Fibroblast of lung (primary cell): ENCODE measurements around the gene TNS3. TPM values are rescaled to one million over a fixed set of nuclear protein-coding genes. Genes with fewer than 3 reads are reported as not detected.

Experiments used
- DNase-seq, 2 donors: peaks; one replicate each; pipeline versions ENCODE4 v3.0.0 to v3.0.0-alpha.2; 2010; ENCODE audit warnings: low read depth in 2 of 2
- H2AFZ ChIP-seq: 2 replicates; pipeline ENCODE4 v1.5.1; 2012; ENCODE audit warnings: low read length, control low read depth, inconsistent platforms
- H3K27ac ChIP-seq: 2 replicates; pipeline ENCODE4 v1.5.1; 2011; ENCODE audit warnings: low read length, control low read depth; ENCODE audit not compliant: insufficient read depth
- H3K27me3 ChIP-seq: 2 replicates; pipeline ENCODE4 v1.5.1; 2011; ENCODE audit warnings: mild to moderate bottlenecking, low read length; ENCODE audit not compliant: control insufficient read depth, insufficient read depth
- H3K36me3 ChIP-seq: 2 replicates; pipeline ENCODE4 v1.5.1; 2011; ENCODE audit warnings: low read length; ENCODE audit not compliant: control insufficient read depth, insufficient read depth
- H3K4me1 ChIP-seq: 2 replicates; pipeline ENCODE4 v1.5.1; 2011; ENCODE audit warnings: low read length; ENCODE audit not compliant: control insufficient read depth, insufficient read depth; ENCODE audit errors: extremely low read depth
- H3K4me2 ChIP-seq: 2 replicates; pipeline ENCODE4 v1.5.1; 2011; ENCODE audit warnings: low read length, control low read depth; ENCODE audit not compliant: insufficient read depth; ENCODE audit errors: extremely low read depth
- H3K4me3 ChIP-seq, 4 experiments: fragments of 200-600 bp in 1 of 4; sonication (generic) in 1 of 4; replicated peaks in 1 of 4; 2 replicates each; pipeline ENCODE4 v1.5.1; 2011 to 2016; ENCODE audit warnings: low read length in 4 of 4, low read depth in 3 of 4, mild to moderate bottlenecking in 3 of 4, control low read depth in 2 of 4, inconsistent platforms in 1 of 4, mixed read lengths in 1 of 4; ENCODE audit not compliant: insufficient read depth in 1 of 4; ENCODE audit errors: control extremely low read depth in 1 of 4
- H3K79me2 ChIP-seq: 2 replicates; pipeline ENCODE4 v1.5.1; 2012; ENCODE audit warnings: mild to moderate bottlenecking, low read length, inconsistent platforms; ENCODE audit not compliant: control insufficient read depth, insufficient read depth
- H3K9ac ChIP-seq: 2 replicates; pipeline ENCODE4 v1.5.1; 2011; ENCODE audit warnings: mild to moderate bottlenecking, low read length, control low read depth; ENCODE audit not compliant: insufficient read depth
- H3K9me3 ChIP-seq: 2 replicates; pipeline ENCODE4 v1.5.1; 2012; ENCODE audit warnings: low read depth, low read length; ENCODE audit not compliant: control insufficient read depth, insufficient read depth
- H4K20me1 ChIP-seq: 2 replicates; pipeline ENCODE4 v1.5.1; 2011; ENCODE audit warnings: low read length; ENCODE audit not compliant: control insufficient read depth, insufficient read depth; ENCODE audit errors: extremely low read depth
- EZH2 ChIP-seq: IDR thresholded peaks from 2 replicates; pipeline ENCODE4 v1.5.1; 2012; ENCODE audit warnings: low read length, control low read depth, mild to moderate bottlenecking; ENCODE audit errors: missing control alignments
- polyA plus RNA-seq, 2 donors: library from polyadenylated mRNA; depleted of rRNA in 1 of 2; stranded (reverse) in 1 of 2; unstranded in 1 of 2; fragments of >200 nt; gene quantifications; 2 replicates each; pipeline ENCODE4 v1.2.1, GENCODE V29; 2011 to 2012; ENCODE audit warnings: missing spikeins in 1 of 2
- total RNA-seq: library from RNA; depleted of rRNA; stranded (reverse); fragments of >200 nt; gene quantifications from 2 replicates; pipeline ENCODE4 v1.2.1, GENCODE V29; 2014
- TF ChIP-seq, protein P1 (sequence below), 2 donors: IDR thresholded peaks in 1 of 2; conservative IDR thresholded peaks in 1 of 2; 1 replicate in 1 of 2; 2 replicates in 1 of 2; pipeline ENCODE4 v1.5.1; 2011 to 2012; ENCODE audit warnings: low read length in 2 of 2, control low read depth in 1 of 2, inconsistent platforms in 1 of 2, low read depth in 1 of 2, mild to moderate bottlenecking in 1 of 2

Gene TNS3
- total and polyA plus RNA-seq, 2 donors (not counting 1 experiment from before 2014, with no cell fraction given): 74.4 to 88.8 TPM

DNA sequence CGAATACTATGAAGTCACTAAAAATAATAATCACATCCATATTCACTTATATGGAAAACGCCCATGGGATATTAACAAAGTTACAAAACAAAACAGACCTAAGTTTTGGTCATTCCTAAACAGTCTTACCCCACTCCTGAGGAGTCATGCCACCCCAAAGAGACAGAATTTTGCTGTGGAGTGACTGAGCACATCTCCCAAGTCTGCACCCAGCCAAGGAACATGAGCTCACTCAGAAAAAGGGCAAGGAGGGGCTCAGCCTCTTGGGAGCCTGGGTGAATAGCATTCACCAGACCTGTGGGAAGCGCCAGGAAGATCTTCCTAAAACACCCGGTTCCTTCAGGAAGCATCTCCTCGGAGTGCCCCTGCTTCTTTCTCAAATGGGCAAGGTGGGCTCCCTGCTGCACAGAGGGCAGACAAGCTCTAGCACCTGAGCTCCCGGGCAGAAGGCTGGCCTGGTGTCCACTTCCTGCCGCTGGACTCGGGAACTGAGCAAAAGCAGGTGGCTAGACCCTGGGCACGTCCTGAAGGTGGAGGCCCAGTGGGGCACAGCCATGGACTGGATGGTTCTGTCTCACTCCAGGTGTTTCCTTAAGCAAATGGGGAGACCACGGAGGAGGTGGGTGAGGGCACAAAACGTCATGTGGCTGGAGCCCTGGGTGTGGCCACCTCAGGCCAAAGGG is 31.0 kb downstream of the TNS3 start:
- H3K27me3 ChIP-seq: no peaks in the 10 kb centered on the region
- H3K9me3 ChIP-seq: no peaks in the 10 kb centered on the region
- H3K9ac ChIP-seq: no peak overlapping the region
- peaks cover 8% of the 10 kb centered on the region for H3K4me1 ChIP-seq
- TF ChIP-seq EZH2: no peak
- TF ChIP-seq, protein P1, sequence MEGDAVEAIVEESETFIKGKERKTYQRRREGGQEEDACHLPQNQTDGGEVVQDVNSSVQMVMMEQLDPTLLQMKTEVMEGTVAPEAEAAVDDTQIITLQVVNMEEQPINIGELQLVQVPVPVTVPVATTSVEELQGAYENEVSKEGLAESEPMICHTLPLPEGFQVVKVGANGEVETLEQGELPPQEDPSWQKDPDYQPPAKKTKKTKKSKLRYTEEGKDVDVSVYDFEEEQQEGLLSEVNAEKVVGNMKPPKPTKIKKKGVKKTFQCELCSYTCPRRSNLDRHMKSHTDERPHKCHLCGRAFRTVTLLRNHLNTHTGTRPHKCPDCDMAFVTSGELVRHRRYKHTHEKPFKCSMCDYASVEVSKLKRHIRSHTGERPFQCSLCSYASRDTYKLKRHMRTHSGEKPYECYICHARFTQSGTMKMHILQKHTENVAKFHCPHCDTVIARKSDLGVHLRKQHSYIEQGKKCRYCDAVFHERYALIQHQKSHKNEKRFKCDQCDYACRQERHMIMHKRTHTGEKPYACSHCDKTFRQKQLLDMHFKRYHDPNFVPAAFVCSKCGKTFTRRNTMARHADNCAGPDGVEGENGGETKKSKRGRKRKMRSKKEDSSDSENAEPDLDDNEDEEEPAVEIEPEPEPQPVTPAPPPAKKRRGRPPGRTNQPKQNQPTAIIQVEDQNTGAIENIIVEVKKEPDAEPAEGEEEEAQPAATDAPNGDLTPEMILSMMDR (conservative IDR thresholded peaks at IDR 0.05 in 1 of 2, IDR thresholded peaks at IDR 0.05 in 1 of 2; ENCODE audit: low read depth in 1 of 2, low read length in 2 of 2): no peak
- H4K20me1 ChIP-seq: peaks cover 2% of the 10 kb centered on the region
- H3K27ac ChIP-seq: no peak overlapping the region
- no peak for DNase-seq
- H3K4me3 ChIP-seq: no peak overlapping the region
- H3K4me2 ChIP-seq: no peak overlapping the region
- no peak overlapping the region for H2AFZ ChIP-seq
- H3K79me2 ChIP-seq: peaks cover 17% of the 10 kb centered on the region
- H3K36me3 ChIP-seq: peaks cover 5% of the 10 kb centered on the region

DNA sequence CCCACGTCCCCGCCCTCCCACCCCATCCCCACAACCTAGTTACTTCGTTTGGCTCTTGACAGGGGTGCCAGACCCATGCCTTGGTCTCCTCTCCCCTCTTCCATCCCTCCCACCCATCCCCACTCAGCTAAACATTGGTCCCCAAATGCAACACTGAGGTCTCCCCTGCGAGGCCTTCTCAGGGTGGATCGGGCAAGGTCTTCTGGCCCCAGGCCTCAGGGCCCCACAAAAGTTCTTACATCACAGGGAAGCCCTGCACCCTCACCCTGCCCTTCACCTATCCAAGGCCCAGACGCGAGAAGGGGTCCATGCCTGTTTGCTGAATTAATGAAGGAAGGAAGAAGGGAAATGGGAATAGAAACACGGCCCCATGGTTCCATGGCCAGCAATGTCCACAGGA is 32.0 kb downstream of the TNS3 start:
- Histone ChIP-seq H3K4me3 (no peak overlapping the region), H3K27ac (no peak overlapping the region), H4K20me1 (peaks cover 2% of the 10 kb centered on the region), H2AFZ (no peak overlapping the region), H3K9ac (no peak overlapping the region), H3K9me3 (no peaks in the 10 kb centered on the region), H3K4me2 (no peak overlapping the region), H3K36me3 (peaks cover 5% of the 10 kb centered on the region), H3K4me1 (peaks cover 8% of the 10 kb centered on the region), H3K27me3 (no peaks in the 10 kb centered on the region), H3K79me2 (peaks cover 15% of the 10 kb centered on the region)
- TF ChIP-seq, protein P1 (conservative IDR thresholded peaks at IDR 0.05 in 1 of 2, IDR thresholded peaks at IDR 0.05 in 1 of 2; ENCODE audit: low read depth in 1 of 2, low read length in 2 of 2): no peak
- TF ChIP-seq EZH2: no peak
- no peak for DNase-seq

DNA sequence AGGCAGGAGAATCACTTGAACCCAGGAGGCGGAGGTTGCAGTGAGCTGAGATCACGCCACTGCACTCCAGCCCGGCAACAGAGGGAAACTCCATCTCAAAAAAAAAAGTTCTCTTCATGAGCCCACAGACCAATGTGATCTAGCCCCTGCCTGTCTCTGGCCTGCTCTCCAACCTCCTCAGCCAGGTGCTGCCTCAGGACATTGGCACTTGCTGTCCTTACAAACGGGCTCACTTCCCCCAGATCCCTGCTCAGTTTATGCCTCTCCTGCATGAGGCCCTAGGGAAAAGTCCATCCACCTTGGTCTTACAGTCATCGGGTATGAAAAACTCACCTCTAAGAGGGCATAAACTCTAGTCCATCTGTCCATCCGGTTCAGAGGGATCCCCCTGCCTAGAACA is 32.5 kb downstream of the TNS3 start:
- DNase-seq: no peak
- H2AFZ ChIP-seq: no peak overlapping the region
- TF ChIP-seq, protein P1 (conservative IDR thresholded peaks at IDR 0.05 in 1 of 2, IDR thresholded peaks at IDR 0.05 in 1 of 2; ENCODE audit: low read depth in 1 of 2, low read length in 2 of 2): no peak
- no peak for TF ChIP-seq EZH2
- no peak overlapping the region for H3K4me3 ChIP-seq
- H3K4me2 ChIP-seq: no peak overlapping the region
- H3K79me2 ChIP-seq: peaks cover 15% of the 10 kb centered on the region
- H3K9ac ChIP-seq: no peak overlapping the region
- H3K27ac ChIP-seq: no peak overlapping the region
- no peaks in the 10 kb centered on the region for H3K27me3 ChIP-seq
- peaks cover 5% of the 10 kb centered on the region for H3K36me3 ChIP-seq
- H4K20me1 ChIP-seq: peaks cover 2% of the 10 kb centered on the region
- H3K4me1 ChIP-seq: peaks cover 8% of the 10 kb centered on the region
- no peaks in the 10 kb centered on the region for H3K9me3 ChIP-seq
